GM19452 (cell line): ENCODE measurements around the gene EP400.
"Not testable (repeated sequence)": the region's sequence is repeated elsewhere in the genome, so short reads cannot be mapped to it uniquely, and the experiment has no call there.

Experiments
- ATAC-seq: cut with Tn5 transposase; IDR thresholded peaks from one replicate; pipeline ENCODE4 v1.9.1; 2021; ENCODE audit not compliant: unreplicated experiment

Gene EP400

GRCh38 chr12:132040906-132041606 is 91.3 kb downstream of the EP400 start:
- no peak for ATAC-seq

GRCh38 chr12:132043216-132043615 is 93.5 kb downstream of the EP400 start:
- no peak for ATAC-seq

- no peak for ATAC-seq
Observed at GRCh38 chr12:132043770-132044467, 94.2 kb downstream of the EP400 start.

- no peak for ATAC-seq
Observed at GRCh38 chr12:132044661-132045412, 95.1 kb downstream of the EP400 start.

- no peak for ATAC-seq
Observed at GRCh38 chr12:132045751-132046150, 96.0 kb downstream of the EP400 start.

GRCh38 chr12:132046561-132046960 is 96.8 kb downstream of the EP400 start:
- ATAC-seq: no peak

- ATAC-seq: not testable (repeated sequence)
Observed at GRCh38 chr12:132047630-132048029, 97.9 kb downstream of the EP400 start.

GRCh38 chr12:132049442-132049841 is 99.7 kb downstream of the EP400 start:
- ATAC-seq: no peak

- no peak for ATAC-seq
Observed at GRCh38 chr12:132049876-132050275, 100.1 kb downstream of the EP400 start.

- not testable (repeated sequence) for ATAC-seq
Observed at GRCh38 chr12:132051718-132052117, 102.0 kb downstream of the EP400 start.

GRCh38 chr12:132052196-132052932 is 102.6 kb downstream of the EP400 start:
- ATAC-seq: no peak

- ATAC-seq: no peak
Observed at GRCh38 chr12:132053338-132054330, 103.9 kb downstream of the EP400 start.

- ATAC-seq: no peak
Observed at GRCh38 chr12:132054983-132055382, 105.2 kb downstream of the EP400 start.

GRCh38 chr12:132055535-132056096 is 105.9 kb downstream of the EP400 start:
- ATAC-seq: no peak

- ATAC-seq: no peak
Observed at GRCh38 chr12:132056320-132056719, 106.6 kb downstream of the EP400 start.

- ATAC-seq: no peak
Observed at GRCh38 chr12:132056951-132057350, 107.2 kb downstream of the EP400 start.

- ATAC-seq: no peak
Observed at GRCh38 chr12:132057691-132058090, 107.9 kb downstream of the EP400 start.

GRCh38 chr12:132061197-132061596 is 111.5 kb downstream of the EP400 start:
- ATAC-seq: no peak

- no peak for ATAC-seq
Observed at GRCh38 chr12:132061641-132062430, 112.1 kb downstream of the EP400 start.
